ENCODE results near the gene CADM4. TPM values are rescaled to one million over a fixed set of nuclear protein-coding genes. Genes with fewer than 3 reads are reported as not detected.
A peak's percentile ranks its signal among the peaks of the same experiment; 100 is the strongest.

CADM4 gene
- total RNA-seq, 1 donor from 2014 or later = 7.1 TPM

- Mint-ChIP-seq H3K9me3 (ENCODE audit: low read depth) (no peaks in the 10 kb centered on the region), H3K4me1 (ENCODE audit: low read depth) (peaks cover 41% of the 10 kb centered on the region), H3K27ac (ENCODE audit: unreplicated experiment) (peak overlapping the region; percentile 100), H3K36me3 (ENCODE audit: low read depth) (peaks cover 21% of the 10 kb centered on the region), H3K27me3 (ENCODE audit: low read depth) (no peaks in the 10 kb centered on the region), H3K4me3 (ENCODE audit: unreplicated experiment) (peak overlapping the region; percentile 100)
- no peak for DNase-seq (ENCODE audit: low spot score)
- TF ChIP-seq CTCF (IDR thresholded peaks at IDR 0.05) = peak; percentile 91
Observed at GRCh38 chr19:43594710-43595604, 44.7 kb downstream of the CADM4 start.

- no peaks in the 10 kb centered on the region for H3K27me3 Mint-ChIP-seq (ENCODE audit: low read depth)
- H3K4me3 Mint-ChIP-seq (ENCODE audit: unreplicated experiment) = peak overlapping the region; percentile 100
- H3K9me3 Mint-ChIP-seq (ENCODE audit: low read depth) = no peaks in the 10 kb centered on the region
- no peak for DNase-seq (ENCODE audit: low spot score)
- peak overlapping the region; percentile 84 for H3K27ac Mint-ChIP-seq (ENCODE audit: unreplicated experiment)
- peaks cover 24% of the 10 kb centered on the region for H3K36me3 Mint-ChIP-seq (ENCODE audit: low read depth)
- peaks cover 41% of the 10 kb centered on the region for H3K4me1 Mint-ChIP-seq (ENCODE audit: low read depth)
- no peak for TF ChIP-seq CTCF (IDR thresholded peaks at IDR 0.05)
Observed at GRCh38 chr19:43594081-43594697, 45.5 kb downstream of the CADM4 start.

- TF ChIP-seq CTCF (IDR thresholded peaks at IDR 0.05) = no peak
- Mint-ChIP-seq H3K9me3 (ENCODE audit: low read depth) (no peaks in the 10 kb centered on the region), H3K4me1 (ENCODE audit: low read depth) (peaks cover 34% of the 10 kb centered on the region), H3K36me3 (ENCODE audit: low read depth) (peaks cover 25% of the 10 kb centered on the region), H3K4me3 (ENCODE audit: unreplicated experiment) (no peak overlapping the region), H3K27ac (ENCODE audit: unreplicated experiment) (no peak overlapping the region), H3K27me3 (ENCODE audit: low read depth) (no peaks in the 10 kb centered on the region)
- DNase-seq (ENCODE audit: low spot score) = no peak
Observed at GRCh38 chr19:43592800-43593350, 46.8 kb downstream of the CADM4 start.

GRCh38 chr19:43591904-43592772 lies 47.5 kb downstream of the CADM4 start:
- Mint-ChIP-seq H3K4me3 (ENCODE audit: unreplicated experiment) (no peak overlapping the region), H3K27ac (ENCODE audit: unreplicated experiment) (no peak overlapping the region), H3K9me3 (ENCODE audit: low read depth) (no peaks in the 10 kb centered on the region), H3K36me3 (ENCODE audit: low read depth) (peaks cover 25% of the 10 kb centered on the region), H3K4me1 (ENCODE audit: low read depth) (peaks cover 27% of the 10 kb centered on the region), H3K27me3 (ENCODE audit: low read depth) (no peaks in the 10 kb centered on the region)
- TF ChIP-seq CTCF (IDR thresholded peaks at IDR 0.05) = no peak
- no peak for DNase-seq (ENCODE audit: low spot score)

All from chondrocyte (in vitro differentiated cells).